Caki2 (cell line): ENCODE measurements around the gene CEACAM6. TPM values are rescaled to one million over a fixed set of nuclear protein-coding genes. Genes with fewer than 3 reads are reported as not detected.
A peak's percentile ranks its signal among the peaks of the same experiment; 100 is the strongest.
"Not testable (repeated sequence)": the region's sequence is repeated elsewhere in the genome, so short reads cannot be mapped to it uniquely, and the experiment has no call there.

Experiments used
- DNase-seq: peaks from one replicate; pipeline ENCODE4 v3.0.0-alpha.2; 2015; ENCODE audit warnings: low read depth
- in situ Hi-C: cut with HindIII; loops from 2 replicates; pipeline ENCODE4 v1.10.0; 2016; ENCODE audit warnings: low sequenced_read_pairs, low pct_unique_long_range_greater_than_20kb, mixed read lengths
- total RNA-seq: library from RNA; depleted of rRNA; stranded (reverse); fragments of >200 nt; shearing (Covaris generic); gene quantifications from 2 replicates; pipeline ENCODE4 v1.2.3, GENCODE V29; 2014; ENCODE audit warnings: low replicate concordance

The CEACAM6 gene
- total RNA-seq, 1 experiment from 2014 or later, result 4.1 TPM

- in situ Hi-C loops, result no loop called here
- no peak for DNase-seq
Observed at GRCh38 chr19:41741244-41741554, 14.1 kb upstream of the CEACAM6 start.

GRCh38 chr19:41744850-41745249, 10.5 kb upstream of the CEACAM6 start:
- in situ Hi-C loops, result no loop called here
- DNase-seq, result no peak

GRCh38 chr19:41745756-41746155, 9.6 kb upstream of the CEACAM6 start:
- DNase-seq, result no peak
- in situ Hi-C loops, result no loop called here

- DNase-seq, result peak; percentile 33
- in situ Hi-C loops, result no loop called here
Observed at GRCh38 chr19:41746593-41747227, 8.6 kb upstream of the CEACAM6 start.

GRCh38 chr19:41748012-41748411, 7.3 kb upstream of the CEACAM6 start:
- in situ Hi-C loops, result no loop called here
- no peak for DNase-seq

- DNase-seq, in situ Hi-C loops: not testable (repeated sequence)
Observed at GRCh38 chr19:41750248-41751134, 4.8 kb upstream of the CEACAM6 start.

- no peak for DNase-seq
- in situ Hi-C loops, result no loop called here
Observed at GRCh38 chr19:41753159-41753558, 2.2 kb upstream of the CEACAM6 start.

GRCh38 chr19:41753936-41754529, 1.3 kb upstream of the CEACAM6 start:
- in situ Hi-C loops, result no loop called here
- peak; percentile 33 for DNase-seq

GRCh38 chr19:41758846-41759245, 3.5 kb downstream of the CEACAM6 start:
- in situ Hi-C loops, result no loop called here

GRCh38 chr19:41767115-41767514, 11.8 kb downstream of the CEACAM6 start:
- in situ Hi-C loops, result no loop called here
- DNase-seq, result no peak

More at GRCh38 chr19:41758846-41759245, 3.5 kb downstream of the CEACAM6 start:
- DNase-seq, result no peak

GRCh38 chr19:41768105-41768504, 12.8 kb downstream of the CEACAM6 start:
- in situ Hi-C loops, DNase-seq: not testable (repeated sequence)

GRCh38 chr19:41769608-41770007, 14.3 kb downstream of the CEACAM6 start:
- no peak for DNase-seq
- in situ Hi-C loops, result no loop called here

- in situ Hi-C loops, result no loop called here
Observed at GRCh38 chr19:41771410-41771809, 16.1 kb downstream of the CEACAM6 start.

GRCh38 chr19:41774515-41774980, 19.2 kb downstream of the CEACAM6 start:
- DNase-seq, result peak; percentile 72

More at GRCh38 chr19:41771410-41771809, 16.1 kb downstream of the CEACAM6 start:
- no peak for DNase-seq

GRCh38 chr19:41776700-41777099, 21.4 kb downstream of the CEACAM6 start:
- no peak for DNase-seq
- in situ Hi-C loops, result no loop called here

More at GRCh38 chr19:41774515-41774980, 19.2 kb downstream of the CEACAM6 start:
- in situ Hi-C loops, result no loop called here

GRCh38 chr19:41783612-41784011, 28.3 kb downstream of the CEACAM6 start:
- in situ Hi-C loops, result no loop called here
- DNase-seq, result no peak

- no peak for DNase-seq
- in situ Hi-C loops, result no loop called here
Observed at GRCh38 chr19:41784312-41784711, 29.0 kb downstream of the CEACAM6 start.

- in situ Hi-C loops, result no loop called here
- DNase-seq, result no peak
Observed at GRCh38 chr19:41784743-41785142, 29.4 kb downstream of the CEACAM6 start.

- DNase-seq, result peak; percentile 62
- in situ Hi-C loops, result no loop called here
Observed at GRCh38 chr19:41785653-41786052, 30.3 kb downstream of the CEACAM6 start.
